ENCODE results near the gene FBLN1. TPM values are rescaled to one million over a fixed set of nuclear protein-coding genes. Genes with fewer than 3 reads are reported as not detected.
"Not testable (repeated sequence)": the region's sequence is repeated elsewhere in the genome, so short reads cannot be mapped to it uniquely, and the experiment has no call there.

FBLN1 gene
- total RNA-seq, 6 experiments from 2014 or later = 199 to 346 (median 326) TPM

DNA sequence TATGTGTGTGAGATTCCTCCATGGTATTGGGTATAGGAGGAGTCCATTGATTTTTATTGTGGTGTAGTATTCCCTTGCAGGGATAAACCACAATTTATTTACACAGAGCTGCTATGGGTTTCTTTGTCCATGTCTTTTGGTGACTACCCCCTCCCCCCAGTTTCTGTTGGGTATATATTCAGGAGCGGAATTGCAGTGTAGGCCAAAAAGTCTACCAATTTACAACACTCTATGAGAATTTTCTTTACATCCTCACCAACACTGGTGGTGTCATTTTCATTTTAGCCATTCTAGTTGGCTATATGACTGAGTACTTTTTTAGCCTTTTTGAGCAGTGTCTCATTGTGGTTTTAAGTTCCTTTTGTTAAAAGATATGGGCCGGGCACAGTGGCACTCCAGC lies 113.7 kb downstream of the FBLN1 start:
- Mint-ChIP-seq H3K27me3 (ENCODE audit: insufficient read depth) (peaks cover 6% of the 10 kb centered on the region), H3K4me1 (ENCODE audit: low read depth) (peaks cover 22% of the 10 kb centered on the region), H3K36me3 (ENCODE audit: low read depth) (no peaks in the 10 kb centered on the region; the same call in 1 of the 2 replicates), H3K4me3 (no peak overlapping the region), H3K27ac (no peak overlapping the region), H3K9me3 (no peaks in the 10 kb centered on the region)
- DNase-seq = no peak
- TF ChIP-seq, protein P1, sequence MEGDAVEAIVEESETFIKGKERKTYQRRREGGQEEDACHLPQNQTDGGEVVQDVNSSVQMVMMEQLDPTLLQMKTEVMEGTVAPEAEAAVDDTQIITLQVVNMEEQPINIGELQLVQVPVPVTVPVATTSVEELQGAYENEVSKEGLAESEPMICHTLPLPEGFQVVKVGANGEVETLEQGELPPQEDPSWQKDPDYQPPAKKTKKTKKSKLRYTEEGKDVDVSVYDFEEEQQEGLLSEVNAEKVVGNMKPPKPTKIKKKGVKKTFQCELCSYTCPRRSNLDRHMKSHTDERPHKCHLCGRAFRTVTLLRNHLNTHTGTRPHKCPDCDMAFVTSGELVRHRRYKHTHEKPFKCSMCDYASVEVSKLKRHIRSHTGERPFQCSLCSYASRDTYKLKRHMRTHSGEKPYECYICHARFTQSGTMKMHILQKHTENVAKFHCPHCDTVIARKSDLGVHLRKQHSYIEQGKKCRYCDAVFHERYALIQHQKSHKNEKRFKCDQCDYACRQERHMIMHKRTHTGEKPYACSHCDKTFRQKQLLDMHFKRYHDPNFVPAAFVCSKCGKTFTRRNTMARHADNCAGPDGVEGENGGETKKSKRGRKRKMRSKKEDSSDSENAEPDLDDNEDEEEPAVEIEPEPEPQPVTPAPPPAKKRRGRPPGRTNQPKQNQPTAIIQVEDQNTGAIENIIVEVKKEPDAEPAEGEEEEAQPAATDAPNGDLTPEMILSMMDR (IDR thresholded peaks at IDR 0.05) = no peak

DNA sequence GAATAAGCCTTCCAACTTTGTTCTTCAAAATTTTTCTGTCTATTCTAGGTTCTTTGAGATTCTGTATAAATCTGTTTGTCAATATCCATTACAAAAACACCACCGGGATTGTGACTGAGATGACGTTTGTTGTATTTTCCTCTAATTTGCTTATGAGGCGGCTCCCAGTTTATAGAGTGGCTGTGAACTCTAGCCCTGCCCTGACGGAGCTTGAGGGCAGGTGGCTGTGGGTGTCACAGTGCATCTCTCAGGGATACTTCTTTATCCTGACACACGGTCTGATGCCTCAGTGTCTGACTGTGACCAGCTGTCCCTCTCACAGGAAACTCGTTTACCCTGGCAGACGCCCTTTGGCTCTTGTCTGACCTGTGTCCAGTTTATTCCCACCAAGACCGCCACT lies 115.3 kb downstream of the FBLN1 start:
- Mint-ChIP-seq H3K4me1 (ENCODE audit: low read depth) (peaks cover 10% of the 10 kb centered on the region), H3K9me3 (no peaks in the 10 kb centered on the region), H3K27me3 (ENCODE audit: insufficient read depth) (peaks cover 9% of the 10 kb centered on the region), H3K27ac (no peak overlapping the region), H3K36me3 (ENCODE audit: low read depth) (no peaks in the 10 kb centered on the region), H3K4me3 (no peak overlapping the region)
- TF ChIP-seq, protein P1 (IDR thresholded peaks at IDR 0.05) = no peak
- no peak for DNase-seq

- H3K4me1 Mint-ChIP-seq (ENCODE audit: low read depth) = peaks cover 9% of the 10 kb centered on the region
- TF ChIP-seq, protein P1 (IDR thresholded peaks at IDR 0.05) = no peak
- no peak overlapping the region for H3K4me3 Mint-ChIP-seq
- no peaks in the 10 kb centered on the region for H3K9me3 Mint-ChIP-seq
- no peak for DNase-seq
- peaks cover 8% of the 10 kb centered on the region; the same call in 1 of the 2 replicates for H3K36me3 Mint-ChIP-seq (ENCODE audit: low read depth)
- peaks cover 6% of the 10 kb centered on the region for H3K27me3 Mint-ChIP-seq (ENCODE audit: insufficient read depth)
- H3K27ac Mint-ChIP-seq = no peak overlapping the region
Observed at GRCh38 chr22:45620706-45621105, 118.0 kb downstream of the FBLN1 start.

DNA sequence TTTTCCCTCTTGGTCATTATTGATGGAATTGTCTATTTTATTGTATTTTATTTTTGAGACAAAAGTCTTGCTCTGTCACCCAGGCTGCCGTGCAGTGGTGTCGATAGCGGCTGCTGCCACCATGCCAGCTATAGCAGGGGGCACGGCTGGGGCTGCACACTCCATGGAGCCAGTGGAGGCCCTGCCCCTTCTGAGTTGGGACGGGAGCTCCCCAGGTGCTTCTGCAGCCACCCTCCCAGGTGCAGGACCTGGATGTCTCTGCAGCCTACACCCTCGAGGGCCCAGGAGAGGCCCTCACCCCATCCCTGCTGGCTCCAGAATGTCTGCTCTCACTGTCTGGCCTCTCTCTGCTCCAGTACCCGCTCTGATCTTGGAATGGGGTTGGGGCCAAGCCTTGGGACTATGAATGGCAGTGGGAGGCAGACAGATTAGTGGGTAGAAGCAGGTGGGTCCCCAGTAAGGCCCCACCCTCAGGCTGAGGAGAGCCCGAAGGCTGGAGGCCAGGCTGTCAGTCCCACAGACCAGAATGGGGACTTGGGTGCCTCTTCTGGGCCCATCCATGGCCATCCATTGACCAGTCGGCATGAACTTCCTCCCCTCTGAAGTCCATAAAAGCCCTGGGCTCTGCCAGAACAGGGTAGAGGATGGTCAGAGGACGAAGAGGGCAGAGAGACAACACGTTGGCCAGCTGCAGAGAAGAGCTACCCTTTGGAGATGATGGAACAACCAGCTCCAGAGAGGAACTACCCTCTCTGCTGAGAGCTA lies 119.3 kb downstream of the FBLN1 start:
- Mint-ChIP-seq H3K27me3 (ENCODE audit: insufficient read depth) (peaks cover 6% of the 10 kb centered on the region), H3K4me1 (ENCODE audit: low read depth) (peaks cover 9% of the 10 kb centered on the region), H3K4me3 (no peak overlapping the region), H3K9me3 (no peaks in the 10 kb centered on the region), H3K27ac (no peak overlapping the region), H3K36me3 (ENCODE audit: low read depth) (peaks cover 8% of the 10 kb centered on the region; the same call in 1 of the 2 replicates)
- no peak for DNase-seq
- TF ChIP-seq, protein P1 (IDR thresholded peaks at IDR 0.05) = no peak

- not testable (repeated sequence) for H3K27ac Mint-ChIP-seq; H3K9me3 Mint-ChIP-seq; H3K36me3 Mint-ChIP-seq (ENCODE audit: low read depth); H3K4me3 Mint-ChIP-seq; H3K27me3 Mint-ChIP-seq (ENCODE audit: insufficient read depth); DNase-seq
- H3K4me1 Mint-ChIP-seq (ENCODE audit: low read depth) = peaks cover 10% of the 10 kb centered on the region
Observed at GRCh38 chr22:45623464-45624145, 120.9 kb downstream of the FBLN1 start.

GRCh38 chr22:45626198-45626651 lies 123.5 kb downstream of the FBLN1 start:
- Mint-ChIP-seq H3K27ac (no peak overlapping the region), H3K4me1 (ENCODE audit: low read depth) (peaks cover 5% of the 10 kb centered on the region), H3K27me3 (ENCODE audit: insufficient read depth) (peaks cover 21% of the 10 kb centered on the region), H3K36me3 (ENCODE audit: low read depth) (peaks cover 8% of the 10 kb centered on the region; the same call in 1 of the 2 replicates), H3K4me3 (no peak overlapping the region), H3K9me3 (no peaks in the 10 kb centered on the region)
- no peak for DNase-seq
- TF ChIP-seq, protein P1 (IDR thresholded peaks at IDR 0.05) = no peak
